ENCODE results near the gene MSH3.
A peak's percentile ranks its signal among the peaks of the same experiment; 100 is the strongest.
"Not testable (repeated sequence)": the region's sequence is repeated elsewhere in the genome, so short reads cannot be mapped to it uniquely, and the experiment has no call there.

Gene MSH3

GRCh38 chr5:80659106-80659505 lies 4.7 kb downstream of the MSH3 start:
- DNase-seq, result no peak

GRCh38 chr5:80660661-80661060 lies 6.2 kb downstream of the MSH3 start:
- DNase-seq, result not testable (repeated sequence)

GRCh38 chr5:80662108-80662507 lies 7.7 kb downstream of the MSH3 start:
- no peak for DNase-seq

- no peak for DNase-seq
Measured at GRCh38 chr5:80665057-80665456, 10.6 kb downstream of the MSH3 start.

GRCh38 chr5:80667384-80667783 lies 12.9 kb downstream of the MSH3 start:
- DNase-seq, result no peak

- no peak for DNase-seq
Measured at GRCh38 chr5:80668016-80668969, 13.8 kb downstream of the MSH3 start.

GRCh38 chr5:80672140-80672736 lies 17.8 kb downstream of the MSH3 start:
- DNase-seq, result peak; percentile 33

- DNase-seq, result no peak
Measured at GRCh38 chr5:80676706-80677105, 22.3 kb downstream of the MSH3 start.

- no peak for DNase-seq
Measured at GRCh38 chr5:80686757-80687156, 32.3 kb downstream of the MSH3 start.

GRCh38 chr5:80688648-80689420 lies 34.4 kb downstream of the MSH3 start:
- DNase-seq, result no peak

GRCh38 chr5:80689627-80690026 lies 35.2 kb downstream of the MSH3 start:
- no peak for DNase-seq

- no peak for DNase-seq
Measured at GRCh38 chr5:80695666-80696065, 41.2 kb downstream of the MSH3 start.

- DNase-seq, result no peak
Measured at GRCh38 chr5:80696450-80696849, 42.0 kb downstream of the MSH3 start.

GRCh38 chr5:80697100-80697499 lies 42.6 kb downstream of the MSH3 start:
- no peak for DNase-seq

- DNase-seq, result no peak
Measured at GRCh38 chr5:80698369-80698768, 43.9 kb downstream of the MSH3 start.

GRCh38 chr5:80701597-80701996 lies 47.1 kb downstream of the MSH3 start:
- DNase-seq, result no peak

- DNase-seq, result no peak
Measured at GRCh38 chr5:80703291-80703690, 48.8 kb downstream of the MSH3 start.

- no peak for DNase-seq
Measured at GRCh38 chr5:80703747-80704146, 49.3 kb downstream of the MSH3 start.

GRCh38 chr5:80704221-80704620 lies 49.8 kb downstream of the MSH3 start:
- DNase-seq, result no peak

- no peak for DNase-seq
Measured at GRCh38 chr5:80705216-80705769, 50.8 kb downstream of the MSH3 start.

GRCh38 chr5:80705801-80706200 lies 51.3 kb downstream of the MSH3 start:
- DNase-seq, result no peak

- no peak for DNase-seq
Measured at GRCh38 chr5:80706835-80707447, 52.5 kb downstream of the MSH3 start.

- no peak for DNase-seq
Measured at GRCh38 chr5:80707645-80708044, 53.2 kb downstream of the MSH3 start.
